WTC11 (cell line): ENCODE data around the gene FAM136A. TPM values are rescaled to one million over a fixed set of nuclear protein-coding genes. Genes with fewer than 3 reads are reported as not detected.

Source experiments
- ATAC-seq: fragments of 200-7000 bp; cut with Tn5 transposase; 2 replicates; pipeline ENCODE4 v1.10.0; 2021; ENCODE audit warnings: mild to moderate bottlenecking, moderate library complexity
- CTCF ChIA-PET: fragments of 300-600 bp; sonication (Branson Sonifier 250); formaldehyde crosslinking; loops from one replicate; lab custom pipeline; 2021; ENCODE audit warnings: antibody characterized with exemption; lab: Charles Lee
- POLR2A ChIA-PET: fragments of 350-600 bp; sonication (Branson Sonifier 250); formaldehyde crosslinking; loops from one replicate; lab custom pipeline; 2021; ENCODE audit warnings: antibody characterized with exemption; lab: Charles Lee
- DNase-seq: peaks from one replicate; pipeline ENCODE4 v3.0.0; 2021; ENCODE audit warnings: low spot score
- H3K27ac Mint-ChIP-seq: 2 replicates; pipeline ENCODE4 v1.8.0; 2021; ENCODE audit warnings: mixed read lengths
- H3K27me3 Mint-ChIP-seq: 2 replicates; pipeline ENCODE4 v1.8.0; 2021; ENCODE audit warnings: low read depth, mild to moderate bottlenecking, moderate library complexity, mixed read lengths
- H3K36me3 Mint-ChIP-seq: 2 replicates; pipeline ENCODE4 v1.8.0; 2021; ENCODE audit warnings: mixed read lengths
- H3K4me1 Mint-ChIP-seq: 2 replicates; pipeline ENCODE4 v1.8.0; 2022; ENCODE audit warnings: mixed read lengths
- H3K4me3 Mint-ChIP-seq: 2 replicates; pipeline ENCODE4 v1.8.0; 2021; ENCODE audit warnings: mild to moderate bottlenecking, moderate library complexity, mixed read lengths
- H3K9me3 Mint-ChIP-seq: 2 replicates; pipeline ENCODE4 v1.8.0; 2021; ENCODE audit warnings: mixed read lengths
- ATF2 ChIP-seq: sonication (generic); formaldehyde crosslinking; IDR thresholded peaks from 2 replicates; pipeline ENCODE4 v1.8.1; 2022; ENCODE audit warnings: low read depth, missing genetic modification reagents, borderline replicate concordance
- E2F1 ChIP-seq: sonication (generic); formaldehyde crosslinking; IDR thresholded peaks from 2 replicates; pipeline ENCODE4 v1.8.0; 2022; ENCODE audit warnings: mild to moderate bottlenecking, missing genetic modification reagents
- FOXK1 ChIP-seq: sonication (generic); formaldehyde crosslinking; IDR thresholded peaks from 2 replicates; pipeline ENCODE4 v1.8.0; 2022; ENCODE audit warnings: mild to moderate bottlenecking, moderate library complexity, missing genetic modification reagents
- GRHL2 ChIP-seq: fragments of 250-450 bp; sonication (Bioruptor Pico); IDR thresholded peaks from 2 replicates; pipeline ENCODE4 v1.8.0; 2022; ENCODE audit warnings: mild to moderate bottlenecking, moderate library complexity; ENCODE audit not compliant: insufficient replicate concordance, severe bottlenecking
- HMGXB4 ChIP-seq: sonication (generic); formaldehyde crosslinking; IDR thresholded peaks from 2 replicates; pipeline ENCODE4 v1.8.1; 2023; ENCODE audit warnings: mild to moderate bottlenecking, moderate library complexity, missing genetic modification reagents
- IRF2 ChIP-seq: sonication (generic); formaldehyde crosslinking; IDR thresholded peaks from 2 replicates; pipeline ENCODE4 v1.8.0; 2022; ENCODE audit warnings: low read depth, missing genetic modification reagents, borderline replicate concordance
- MAX ChIP-seq: sonication (generic); formaldehyde crosslinking; IDR thresholded peaks from 2 replicates; pipeline ENCODE4 v1.8.0; 2022; ENCODE audit warnings: mild to moderate bottlenecking, missing genetic modification reagents
- NR3C1 ChIP-seq: sonication (generic); formaldehyde crosslinking; conservative IDR thresholded peaks from 2 replicates; pipeline ENCODE4 v1.8.1; 2023; ENCODE audit warnings: low read depth, mild to moderate bottlenecking, missing genetic modification reagents
- SMAD3 ChIP-seq: sonication (generic); formaldehyde crosslinking; IDR thresholded peaks from 2 replicates; pipeline ENCODE4 v1.8.0; 2022; ENCODE audit warnings: missing genetic modification reagents, mild to moderate bottlenecking, borderline replicate concordance
- SP1 ChIP-seq: sonication (generic); formaldehyde crosslinking; conservative IDR thresholded peaks from 2 replicates; pipeline ENCODE4 v1.8.1; 2022; ENCODE audit warnings: missing genetic modification reagents
- TP53 ChIP-seq: sonication (generic); formaldehyde crosslinking; IDR thresholded peaks from 2 replicates; pipeline ENCODE4 v1.8.1; 2023; ENCODE audit warnings: mild to moderate bottlenecking, missing genetic modification reagents
- USF2 ChIP-seq: sonication (generic); formaldehyde crosslinking; IDR thresholded peaks from 2 replicates; pipeline ENCODE4 v1.8.1; 2023; ENCODE audit warnings: mild to moderate bottlenecking, missing genetic modification reagents, moderate library complexity
- ZMAT4 ChIP-seq: fragments of 250-450 bp; sonication (Bioruptor Pico); IDR thresholded peaks from 2 replicates; pipeline ENCODE4 v1.9.0; 2021; ENCODE audit warnings: mild to moderate bottlenecking
- ZNF138 ChIP-seq: sonication (generic); formaldehyde crosslinking; conservative IDR thresholded peaks from 2 replicates; pipeline ENCODE4 v1.8.1; 2022; ENCODE audit warnings: mild to moderate bottlenecking, moderate library complexity, missing genetic modification reagents
- ZNF512 ChIP-seq: sonication (generic); formaldehyde crosslinking; IDR thresholded peaks from 2 replicates; pipeline ENCODE4 v1.8.1; 2022; ENCODE audit warnings: missing genetic modification reagents, borderline replicate concordance
- ZNF532 ChIP-seq: fragments of 250-450 bp; sonication (Bioruptor Pico); IDR thresholded peaks from 2 replicates; pipeline ENCODE4 v1.9.0; 2021; ENCODE audit warnings: mild to moderate bottlenecking, borderline replicate concordance
- ZSCAN18 ChIP-seq: fragments of 250-450 bp; sonication (Bioruptor Pico); IDR thresholded peaks from 2 replicates; pipeline ENCODE4 v2.1.2; 2022; ENCODE audit warnings: mild to moderate bottlenecking, moderate library complexity
- total RNA-seq: library from RNA; stranded (reverse); gene quantifications from 3 replicates; pipeline ENCODE4 v1.2.3, GENCODE V29; 2021

The FAM136A gene
- total RNA-seq, 1 experiment from 2014 or later, result 83.9 TPM

- no peak overlapping the region for H3K4me3 Mint-ChIP-seq
- H3K9me3 Mint-ChIP-seq, result no peaks in the 10 kb centered on the region
- ChIA-PET POLR2A (interaction anchor here (1.0 kb wide), 1 partner anchor 13 kb away, joined by 4 read pairs; the partner anchor contains the start of gene SNRPG), CTCF (interaction anchor here (1.3 kb wide), 1 partner anchor 22 kb away, joined by 3 read pairs; the partner anchor contains the start of gene FAM136A)
- H3K36me3 Mint-ChIP-seq, result peaks cover 64% of the 10 kb centered on the region
- no peak for TF ChIP-seq ZNF532
- TF ChIP-seq E2F1 (CRISPR knock-in tag), result no peak
- no peak for TF ChIP-seq ZMAT4 (CRISPR knock-in tag)
- no peak for TF ChIP-seq FOXK1 (CRISPR knock-in tag)
- TF ChIP-seq SMAD3 (CRISPR knock-in tag), result no peak
- no peak for TF ChIP-seq NR3C1
- no peak for TF ChIP-seq ZNF138
- TF ChIP-seq GRHL2, result no peak
- TF ChIP-seq ZNF512 (CRISPR knock-in tag), result no peak
- no peak overlapping the region for H3K27ac Mint-ChIP-seq
- H3K4me1 Mint-ChIP-seq, result no peaks in the 10 kb centered on the region
- DNase-seq (no peak), ATAC-seq (no peak)
- H3K27me3 Mint-ChIP-seq, result no peaks in the 10 kb centered on the region
Observed at GRCh38 chr2:70280242-70280798, 21.5 kb downstream of the FAM136A start.

- H3K27ac Mint-ChIP-seq, result no peak overlapping the region
- H3K27me3 Mint-ChIP-seq, result no peaks in the 10 kb centered on the region
- POLR2A ChIA-PET, result interaction anchor here (0.7 kb wide), 1 partner anchor 13 kb away, joined by 5 read pairs; no protein-coding TSS in a partner anchor
- no peak for TF ChIP-seq SP1 (CRISPR knock-in tag)
- TF ChIP-seq IRF2 (CRISPR knock-in tag), result no peak
- no peak for TF ChIP-seq ATF2 (CRISPR knock-in tag)
- TF ChIP-seq ZSCAN18 (CRISPR knock-in tag), result no peak
- no peak for TF ChIP-seq USF2 (CRISPR knock-in tag)
- no peak for TF ChIP-seq MAX
- no peak for TF ChIP-seq TP53 (CRISPR knock-in tag)
- no peak for TF ChIP-seq HMGXB4
- TF ChIP-seq GRHL2, result no peak
- no peak for TF ChIP-seq ZNF138
- DNase-seq, result no peak
- H3K4me3 Mint-ChIP-seq, result no peak overlapping the region
- H3K9me3 Mint-ChIP-seq, result peaks cover 24% of the 10 kb centered on the region
- CTCF ChIA-PET, result interaction anchor here (1.0 to 1.1 kb wide), 2 partner anchors 32 to 515 kb away, joined by 3 to 5 read pairs; partner anchors contain the start of gene FAM136A
- H3K36me3 Mint-ChIP-seq, result peaks cover 40% of the 10 kb centered on the region
- H3K4me1 Mint-ChIP-seq, result no peaks in the 10 kb centered on the region
- ATAC-seq, result no peak
Observed at GRCh38 chr2:70270323-70270722, 31.5 kb downstream of the FAM136A start.
